Breast epithelium (tissue), 3 donors: ENCODE measurements around the gene FBLL1.

ENCODE experiments used
- POLR2A ChIP-seq: fragments of 450-650 bp; IDR thresholded peaks from one replicate; pipeline ENCODE4 v1.6.1; 2016; ENCODE audit warnings: antibody characterized with exemption, mild to moderate bottlenecking, moderate library complexity
- TF ChIP-seq, protein P1 (sequence below), 3 donors: fragments of 450-650 bp; IDR thresholded peaks; one replicate each; pipeline ENCODE4 v1.5.1; 2016 to 2017; ENCODE audit warnings: antibody characterized with exemption in 3 of 3, mild to moderate bottlenecking in 3 of 3, moderate library complexity in 3 of 3

DNA sequence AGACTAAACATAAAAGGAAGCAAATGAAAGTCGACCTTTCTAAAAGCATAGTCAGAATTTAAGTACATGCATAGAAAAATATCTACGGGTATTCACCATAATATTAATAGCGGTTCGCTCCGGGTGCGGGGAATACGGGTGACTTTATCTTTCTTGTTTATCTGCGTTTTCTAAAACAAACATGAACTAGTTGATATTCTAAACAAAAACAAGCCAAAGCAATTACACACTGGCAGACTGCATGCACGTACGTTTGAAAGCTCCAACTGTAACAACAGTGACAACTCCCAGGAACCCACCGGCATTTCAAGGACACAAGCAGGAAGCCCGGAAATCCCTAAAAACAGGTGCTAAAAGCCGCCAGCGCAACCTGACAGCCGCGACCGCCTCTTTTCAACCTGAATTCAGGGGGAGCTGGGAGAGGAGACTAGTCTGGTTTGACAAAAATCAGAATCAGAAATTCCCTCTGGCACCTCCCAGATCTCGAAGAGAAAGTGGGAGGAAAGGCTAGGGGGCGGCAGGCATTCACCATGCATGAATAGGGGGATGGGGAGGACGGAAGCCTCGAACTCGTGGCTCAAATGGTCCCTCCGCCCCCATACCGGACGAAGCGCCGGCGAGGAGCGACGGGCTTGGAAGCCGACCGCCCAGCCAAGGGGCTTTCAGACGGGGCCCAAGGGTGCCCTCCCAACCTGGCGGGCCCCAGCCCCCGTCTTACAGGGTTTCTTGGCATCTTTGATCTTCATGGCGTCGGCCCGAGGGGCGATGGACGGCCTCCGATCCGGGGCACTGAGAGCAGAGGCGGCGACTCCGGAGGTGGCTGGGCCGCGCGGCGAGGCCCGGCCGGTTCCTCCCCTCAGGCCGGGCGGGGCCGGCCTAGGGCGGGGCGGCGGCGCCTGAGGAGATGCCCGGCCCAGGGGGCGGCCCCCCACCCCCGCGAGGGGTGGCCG is 49.7 kb downstream of the FBLL1 start, which contains the start of gene PANK3:
- TF ChIP-seq POLR2A = no peak
- TF ChIP-seq, protein P1, sequence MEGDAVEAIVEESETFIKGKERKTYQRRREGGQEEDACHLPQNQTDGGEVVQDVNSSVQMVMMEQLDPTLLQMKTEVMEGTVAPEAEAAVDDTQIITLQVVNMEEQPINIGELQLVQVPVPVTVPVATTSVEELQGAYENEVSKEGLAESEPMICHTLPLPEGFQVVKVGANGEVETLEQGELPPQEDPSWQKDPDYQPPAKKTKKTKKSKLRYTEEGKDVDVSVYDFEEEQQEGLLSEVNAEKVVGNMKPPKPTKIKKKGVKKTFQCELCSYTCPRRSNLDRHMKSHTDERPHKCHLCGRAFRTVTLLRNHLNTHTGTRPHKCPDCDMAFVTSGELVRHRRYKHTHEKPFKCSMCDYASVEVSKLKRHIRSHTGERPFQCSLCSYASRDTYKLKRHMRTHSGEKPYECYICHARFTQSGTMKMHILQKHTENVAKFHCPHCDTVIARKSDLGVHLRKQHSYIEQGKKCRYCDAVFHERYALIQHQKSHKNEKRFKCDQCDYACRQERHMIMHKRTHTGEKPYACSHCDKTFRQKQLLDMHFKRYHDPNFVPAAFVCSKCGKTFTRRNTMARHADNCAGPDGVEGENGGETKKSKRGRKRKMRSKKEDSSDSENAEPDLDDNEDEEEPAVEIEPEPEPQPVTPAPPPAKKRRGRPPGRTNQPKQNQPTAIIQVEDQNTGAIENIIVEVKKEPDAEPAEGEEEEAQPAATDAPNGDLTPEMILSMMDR (IDR thresholded peaks at IDR 0.05) = no peak
